Ovary (tissue), 1 donor: ENCODE measurements around the gene INIP.

Source experiments
- EP300 ChIP-seq: sonication (generic); formaldehyde crosslinking; IDR thresholded peaks from one replicate; pipeline ENCODE4 v1.6.1; 2017; ENCODE audit warnings: antibody characterized with exemption
- POLR2A ChIP-seq: fragments of 450-650 bp; IDR thresholded peaks from one replicate; pipeline ENCODE4 v1.6.1; 2017; ENCODE audit warnings: antibody characterized with exemption, mild to moderate bottlenecking, moderate library complexity

DNA sequence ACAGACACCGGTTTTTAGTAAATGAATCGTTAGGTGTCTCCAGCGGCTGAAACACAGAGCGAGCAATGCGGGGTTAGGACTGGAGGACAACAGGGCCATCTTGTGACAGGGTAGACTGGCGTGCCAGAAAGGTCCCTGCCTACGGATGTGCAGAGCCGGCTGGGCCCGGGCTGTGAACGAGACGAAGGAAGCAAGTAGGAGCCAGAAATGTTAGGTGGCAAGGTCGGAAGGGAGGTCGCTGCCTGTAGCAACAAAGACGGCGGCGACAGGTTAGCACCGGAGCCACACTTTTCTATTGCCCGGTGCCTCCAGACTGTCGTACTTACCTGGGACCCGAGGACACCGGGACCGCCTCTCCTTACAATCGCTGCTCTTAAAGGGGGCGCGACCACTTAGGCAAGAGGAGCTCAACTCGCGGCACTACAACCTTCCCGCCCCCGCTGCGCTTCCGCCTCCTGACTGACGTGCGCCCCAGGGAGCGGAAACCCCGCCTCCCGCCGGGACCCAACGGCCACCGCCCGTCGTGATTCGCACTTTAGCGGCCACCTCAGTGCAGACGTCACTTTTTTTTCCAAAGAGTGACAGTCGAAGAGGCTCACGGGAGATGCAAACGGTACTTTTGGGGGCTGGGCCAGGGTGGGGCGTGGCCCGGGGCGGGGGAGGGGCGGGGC, at the start of gene INIP:
- peak; percentile 62 for TF ChIP-seq POLR2A
- TF ChIP-seq EP300: no peak
